GM21825 (cell line): ENCODE measurements around the gene BBS9.
A peak's percentile ranks its signal among the peaks of the same experiment; 100 is the strongest.
"Not testable (repeated sequence)": the region's sequence is repeated elsewhere in the genome, so short reads cannot be mapped to it uniquely, and the experiment has no call there.

Experiments used
- ATAC-seq: cut with Tn5 transposase; IDR thresholded peaks from one replicate; pipeline ENCODE4 v1.9.1; 2021; ENCODE audit warnings: mild to moderate bottlenecking, moderate library complexity; ENCODE audit not compliant: unreplicated experiment

Gene BBS9

GRCh38 chr7:33477719-33478480 is 348.5 kb downstream of the BBS9 start:
- ATAC-seq, result no peak

DNA sequence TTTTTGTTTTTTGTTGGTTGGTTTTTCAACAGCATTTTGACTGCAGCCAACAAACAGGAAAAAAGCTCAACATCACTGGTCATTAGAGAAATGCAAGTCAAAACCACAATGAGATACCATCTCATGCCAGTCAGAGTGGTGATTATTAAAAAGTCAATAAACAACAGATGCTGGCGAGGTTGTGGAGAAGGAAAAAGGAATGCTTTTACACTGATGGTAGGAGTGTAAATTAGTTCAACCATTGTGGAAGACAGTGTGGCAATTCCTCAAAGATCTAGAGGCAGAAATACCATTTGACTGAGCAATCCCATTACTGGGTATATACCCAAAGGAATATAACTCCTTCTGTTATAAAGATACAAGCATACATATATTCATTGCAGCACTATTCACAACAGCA is 355.1 kb downstream of the BBS9 start:
- not testable (repeated sequence) for ATAC-seq

DNA sequence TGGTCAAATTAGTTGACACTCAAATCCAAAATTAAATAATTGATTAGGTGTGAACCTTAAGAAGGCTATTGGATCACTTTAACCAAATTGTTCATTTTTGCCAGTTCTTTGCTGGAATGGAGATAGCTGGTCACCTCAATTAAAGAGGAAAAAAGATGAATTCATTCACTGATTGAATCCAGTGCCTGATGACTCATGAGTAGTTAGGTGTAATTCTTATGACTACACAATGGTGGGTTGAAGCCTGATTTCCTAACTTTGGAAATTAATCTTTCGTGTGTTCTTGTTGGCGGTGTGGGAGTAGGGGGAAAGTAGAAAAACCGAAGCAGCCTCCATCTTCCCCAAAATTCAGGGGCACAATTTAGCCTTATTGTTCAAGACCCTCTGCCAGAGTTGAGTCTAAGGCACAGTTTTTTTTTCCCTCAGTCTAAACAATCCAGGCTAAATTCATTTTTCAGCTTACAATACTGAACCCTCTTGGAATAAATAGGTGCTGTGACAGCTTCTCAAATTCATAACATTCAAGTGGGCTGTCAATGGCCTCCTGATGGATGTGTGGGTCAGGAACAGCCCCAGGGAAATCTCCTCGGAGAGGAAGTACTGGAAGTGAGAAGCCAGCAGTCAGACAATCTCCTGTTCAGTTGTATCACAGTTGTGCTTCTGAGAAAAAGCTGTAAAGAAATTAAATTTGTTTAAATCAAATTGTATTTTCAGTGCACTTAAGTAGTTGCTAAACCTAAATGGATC is 356.6 kb downstream of the BBS9 start:
- no peak for ATAC-seq

DNA sequence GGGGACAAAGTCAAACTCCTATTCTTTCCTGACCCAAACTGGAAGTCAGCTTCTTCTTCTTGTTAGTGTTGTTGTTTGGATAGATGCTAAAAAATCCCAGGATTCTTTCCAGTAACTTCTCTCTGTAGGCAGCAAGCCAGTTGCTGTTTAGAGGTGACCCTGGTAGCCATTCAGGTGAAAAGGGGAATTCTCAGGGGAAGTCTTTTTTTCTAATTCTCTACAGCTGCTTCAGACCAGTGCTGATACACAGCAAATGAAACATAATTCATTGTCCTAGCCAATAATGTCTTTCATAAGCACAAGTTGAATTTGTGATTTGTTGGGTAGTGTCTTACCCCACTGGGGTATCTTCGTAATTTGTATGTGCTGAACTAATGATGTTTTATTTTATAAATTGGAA is 357.3 kb downstream of the BBS9 start:
- ATAC-seq, result no peak

DNA sequence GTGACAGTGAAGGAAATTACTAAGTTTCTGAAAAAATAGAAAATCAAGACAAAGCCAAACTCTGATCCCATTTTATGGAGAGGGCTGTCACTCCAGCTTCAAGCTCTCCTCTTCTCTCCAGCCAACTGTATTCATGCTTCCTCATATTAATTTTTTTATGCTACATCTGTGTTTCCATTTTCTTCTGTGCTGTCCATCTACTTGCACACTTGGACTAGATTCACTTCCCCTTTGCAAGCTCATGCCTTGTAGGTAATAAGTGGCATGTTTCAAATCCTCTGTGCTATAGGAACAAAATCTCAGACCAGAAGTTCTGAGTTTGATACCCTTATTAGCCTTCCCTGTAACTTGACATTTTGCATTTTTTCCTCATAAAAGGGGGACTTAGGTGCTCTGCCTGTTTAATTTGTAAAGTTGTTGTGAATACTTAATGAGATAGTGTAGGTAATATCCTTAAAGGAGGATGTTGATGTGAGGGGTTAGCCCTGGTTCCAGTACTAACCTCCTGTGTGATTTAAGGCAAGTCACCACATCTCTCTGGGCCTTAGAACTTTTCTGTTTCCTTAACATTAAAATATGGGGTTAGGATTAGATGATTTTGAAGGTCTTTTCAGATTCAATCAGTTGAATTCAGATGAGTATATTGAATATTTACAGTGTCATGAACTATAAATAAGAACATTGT is 358.8 kb downstream of the BBS9 start:
- peak; percentile 78 for ATAC-seq

DNA sequence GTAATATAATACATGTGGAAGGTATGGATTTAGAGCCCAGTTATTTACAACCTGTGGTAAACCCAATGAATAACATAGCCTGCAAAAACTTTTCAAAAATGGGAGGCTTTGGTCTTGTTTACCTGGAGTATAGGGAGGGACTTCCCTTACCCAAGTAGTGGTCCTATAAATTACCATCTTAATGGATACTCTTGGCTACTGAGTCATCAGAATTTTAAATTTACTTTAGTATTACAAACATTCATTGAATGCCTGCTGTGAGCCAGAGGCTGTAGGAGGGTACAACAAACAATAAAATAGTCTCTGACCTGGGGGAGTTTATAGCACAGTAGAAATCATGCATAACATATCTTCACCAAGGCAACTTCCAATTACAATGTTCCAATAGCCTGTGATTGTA is 365.1 kb downstream of the BBS9 start:
- ATAC-seq, result no peak

- ATAC-seq, result no peak
These were observed 365.8 kb downstream of the BBS9 start for GRCh38 chr7:33495207-33495606.

DNA sequence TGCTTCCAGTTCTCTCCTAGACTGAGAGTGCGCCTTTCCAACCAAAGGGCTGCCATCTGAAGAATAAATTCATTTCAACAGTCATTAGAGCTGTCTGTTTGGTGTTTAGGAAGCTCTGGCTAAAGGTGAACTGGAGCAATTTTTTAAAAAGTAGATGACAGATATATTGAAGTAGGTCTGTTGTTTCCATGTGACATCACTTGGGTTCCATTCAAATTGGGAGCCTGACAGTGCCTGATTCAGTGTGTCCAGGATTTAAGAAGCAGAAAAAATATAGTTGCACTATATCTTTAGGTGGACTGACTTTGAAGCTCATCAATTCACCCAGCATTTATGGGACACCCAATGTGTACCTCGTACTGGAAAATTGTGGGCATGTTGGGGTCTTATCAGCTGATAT is 367.7 kb downstream of the BBS9 start:
- ATAC-seq, result no peak

DNA sequence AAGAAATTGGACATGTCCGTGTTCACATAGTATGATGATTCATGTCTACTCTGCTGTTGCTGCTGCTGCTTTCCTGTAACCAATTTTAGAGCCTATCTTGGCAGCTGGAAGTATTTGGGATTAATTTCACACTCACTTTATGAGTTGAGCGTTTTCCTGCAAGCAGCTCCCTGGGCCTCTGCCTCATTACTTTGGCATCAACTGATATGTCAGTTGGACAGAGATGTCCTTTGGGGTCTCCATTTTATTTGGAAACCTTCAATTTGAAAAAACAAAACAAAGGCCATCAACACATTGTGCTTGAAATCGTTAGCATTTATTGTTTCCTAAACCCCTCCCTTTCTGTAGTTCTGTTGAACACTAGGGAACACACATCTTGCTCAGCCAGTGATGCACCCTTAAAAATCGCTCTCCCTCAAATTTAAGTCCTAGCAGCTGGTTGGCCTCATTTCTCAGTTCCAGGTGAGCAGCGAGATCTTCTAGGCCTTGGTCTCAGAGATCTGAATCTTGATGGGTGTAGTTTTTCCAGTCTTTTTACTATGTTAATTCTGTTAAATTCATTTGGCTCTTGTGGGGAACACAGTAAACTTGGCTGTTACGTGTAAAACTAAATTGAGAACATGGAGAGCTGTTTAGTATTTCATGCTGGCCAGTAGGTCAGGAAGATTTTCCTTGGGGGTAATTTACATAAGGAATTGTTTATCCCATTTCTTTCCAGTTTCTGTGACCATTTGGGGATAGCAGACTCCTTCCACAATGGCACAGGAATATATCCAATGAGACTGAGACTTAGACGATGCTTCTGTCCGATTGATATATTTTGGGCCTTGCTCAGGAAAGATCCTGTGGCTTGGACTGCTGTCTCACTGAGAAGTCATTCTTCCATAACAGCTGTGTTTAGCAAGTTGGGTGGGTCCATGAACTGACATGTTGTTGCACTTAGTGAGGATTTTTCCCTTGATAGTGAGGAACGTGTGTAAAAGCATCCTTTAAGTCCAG is 371.6 kb downstream of the BBS9 start:
- no peak for ATAC-seq

DNA sequence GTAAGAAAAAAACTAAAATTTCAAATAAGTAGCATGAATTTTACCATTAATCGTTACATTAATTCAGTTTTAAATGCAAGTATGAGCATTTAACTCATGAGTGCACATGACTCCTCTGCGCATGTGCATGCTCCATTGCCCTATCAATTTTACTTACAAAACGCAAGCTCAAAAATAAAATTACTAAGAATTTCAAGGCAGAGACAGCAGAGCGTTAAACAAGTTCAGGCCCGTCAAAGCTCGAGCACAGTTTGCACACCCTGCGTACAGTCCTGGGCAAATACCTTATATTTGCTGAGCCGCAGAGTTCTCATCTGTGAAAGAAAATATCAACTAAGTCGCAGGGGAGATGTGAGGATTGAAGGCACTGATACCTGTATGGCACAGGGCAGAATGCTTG is 373.6 kb downstream of the BBS9 start:
- ATAC-seq, result no peak

DNA sequence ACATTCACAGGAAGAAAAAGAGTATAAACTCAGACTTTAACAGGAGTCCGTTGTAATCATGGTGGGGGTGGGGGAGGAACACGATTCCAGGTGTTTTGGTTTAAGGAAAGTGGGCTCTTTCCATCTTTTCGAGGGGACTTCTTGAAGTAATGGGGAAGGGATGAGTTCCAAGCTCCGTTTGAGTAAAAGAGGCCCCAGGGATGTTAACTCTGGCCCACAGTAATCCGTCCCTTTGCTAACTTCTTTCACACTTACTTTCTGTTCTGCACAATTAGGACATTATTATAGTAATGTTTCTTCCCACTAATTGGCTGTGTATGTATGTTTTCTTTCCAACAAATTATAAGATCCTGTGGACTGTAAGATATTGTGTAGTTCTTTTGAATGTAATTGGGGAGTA is 374.4 kb downstream of the BBS9 start:
- no peak for ATAC-seq

- no peak for ATAC-seq
These were observed 374.9 kb downstream of the BBS9 start for GRCh38 chr7:33504266-33504665.

DNA sequence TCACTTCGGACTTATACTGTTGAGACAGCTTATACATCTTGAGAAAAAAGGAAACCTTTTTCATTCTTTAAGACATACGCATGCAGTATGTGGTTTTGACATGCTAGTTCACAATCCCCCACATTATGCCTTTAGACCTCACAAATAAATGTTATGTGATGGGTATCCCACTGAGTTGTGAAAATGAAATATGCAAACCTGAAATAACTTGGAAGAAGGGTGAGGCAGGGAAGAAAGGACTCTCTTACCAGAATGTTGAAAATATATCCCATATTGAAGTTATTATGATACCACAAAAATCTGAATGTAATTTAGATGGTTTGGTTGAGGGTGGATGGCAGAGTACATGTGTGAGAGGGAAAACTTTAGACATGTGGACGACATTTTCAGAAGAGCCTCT is 379.8 kb downstream of the BBS9 start:
- ATAC-seq, result no peak

GRCh38 chr7:33511778-33512177 is 382.4 kb downstream of the BBS9 start:
- no peak for ATAC-seq

DNA sequence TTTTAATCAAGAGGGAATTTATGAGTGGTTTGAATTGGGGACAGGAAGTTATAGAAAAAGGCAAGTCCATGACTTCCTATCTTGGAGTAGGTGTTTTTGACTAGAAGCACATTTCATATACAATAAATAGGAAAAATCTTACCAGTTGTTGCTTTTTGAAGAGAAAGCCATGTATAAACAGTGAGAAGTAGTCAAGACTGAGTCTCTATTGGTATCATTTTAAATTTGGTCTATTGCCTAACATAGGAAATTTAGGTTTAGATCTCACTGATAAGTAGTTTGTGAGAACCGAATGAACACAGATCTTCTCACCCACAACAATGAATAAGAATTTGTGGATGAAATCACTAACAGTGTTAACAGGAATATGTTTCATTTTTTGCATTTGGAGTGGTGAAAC is 387.2 kb downstream of the BBS9 start:
- no peak for ATAC-seq

DNA sequence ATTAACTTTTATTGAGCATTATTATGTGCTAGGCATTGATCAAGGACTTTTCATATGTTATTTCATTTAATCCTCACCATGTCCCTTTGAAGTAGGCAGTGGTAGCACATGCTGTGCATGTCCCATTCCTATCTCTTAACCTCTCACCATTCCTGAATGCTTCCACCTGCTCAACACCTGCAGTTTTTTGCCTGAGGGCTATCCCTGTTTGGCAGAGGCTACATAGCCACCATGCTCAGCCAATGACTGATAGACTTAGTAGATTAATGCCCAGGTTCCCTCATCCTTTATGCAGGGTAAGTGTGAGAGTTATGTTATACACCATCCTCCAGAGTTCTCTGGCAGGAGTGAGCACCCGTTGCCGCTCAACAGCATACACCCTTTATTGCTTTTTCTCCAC is 387.8 kb downstream of the BBS9 start:
- ATAC-seq, result no peak

DNA sequence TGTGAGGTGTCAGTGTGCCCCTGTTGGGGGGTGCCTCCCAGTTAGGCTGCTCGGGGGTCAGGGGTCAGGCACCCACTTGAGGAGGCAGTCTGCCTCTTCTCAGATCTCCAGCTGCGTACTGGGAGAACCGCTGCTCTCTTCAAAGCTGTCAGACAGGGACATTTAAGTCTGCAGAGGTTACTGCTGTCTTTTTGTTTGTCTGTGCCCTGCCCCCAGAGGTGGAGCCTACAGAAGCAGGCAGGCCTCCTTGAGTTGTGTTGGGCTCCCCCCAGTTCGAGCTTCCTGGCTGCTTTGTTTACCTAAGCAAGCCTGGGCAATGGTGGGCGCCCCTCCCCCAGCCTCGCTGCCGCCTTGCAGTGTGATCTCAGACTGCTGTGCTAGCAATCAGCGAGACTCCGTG is 397.6 kb downstream of the BBS9 start:
- ATAC-seq, result not testable (repeated sequence)

- not testable (repeated sequence) for ATAC-seq
These were observed 398.2 kb downstream of the BBS9 start for GRCh38 chr7:33527613-33528012.

DNA sequence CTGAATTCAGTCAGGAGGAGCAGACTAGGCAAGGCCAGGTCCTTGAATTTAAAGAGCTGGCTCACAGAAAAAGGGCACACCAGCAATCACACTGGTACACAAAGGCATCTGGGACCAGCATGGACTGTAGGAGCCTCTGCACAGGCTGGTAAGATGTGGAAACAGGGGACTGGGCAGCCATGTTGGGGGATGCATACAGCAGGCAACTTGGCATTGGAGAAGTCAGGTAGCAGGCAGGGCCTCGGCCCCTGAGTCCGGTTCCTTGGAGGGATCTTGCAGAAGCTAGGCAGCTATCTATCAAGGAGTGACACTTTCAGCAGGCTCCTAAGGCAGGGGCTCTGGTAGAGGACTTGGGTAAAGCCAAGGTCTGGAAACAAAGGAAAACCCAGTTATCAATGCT is 399.7 kb downstream of the BBS9 start:
- no peak for ATAC-seq

DNA sequence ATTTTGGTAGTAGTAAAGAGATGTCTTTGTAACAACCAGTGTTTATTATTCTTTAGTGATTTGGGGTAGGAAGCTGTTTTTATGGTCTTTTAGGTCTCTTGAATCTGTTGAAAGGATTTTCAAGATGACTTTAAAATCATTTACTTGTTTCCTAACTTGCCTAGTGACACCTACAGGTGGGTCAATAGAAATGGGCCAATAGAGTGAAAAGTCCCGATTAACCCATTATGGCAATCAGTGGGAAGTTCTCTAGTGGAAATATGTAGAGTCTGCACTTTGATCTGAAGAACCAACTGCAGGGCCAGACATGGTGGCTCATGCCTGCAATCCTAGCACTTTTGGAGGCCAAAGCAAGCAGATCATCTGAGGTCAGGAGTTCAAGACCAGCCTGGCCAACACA is 401.3 kb downstream of the BBS9 start:
- no peak for ATAC-seq

DNA sequence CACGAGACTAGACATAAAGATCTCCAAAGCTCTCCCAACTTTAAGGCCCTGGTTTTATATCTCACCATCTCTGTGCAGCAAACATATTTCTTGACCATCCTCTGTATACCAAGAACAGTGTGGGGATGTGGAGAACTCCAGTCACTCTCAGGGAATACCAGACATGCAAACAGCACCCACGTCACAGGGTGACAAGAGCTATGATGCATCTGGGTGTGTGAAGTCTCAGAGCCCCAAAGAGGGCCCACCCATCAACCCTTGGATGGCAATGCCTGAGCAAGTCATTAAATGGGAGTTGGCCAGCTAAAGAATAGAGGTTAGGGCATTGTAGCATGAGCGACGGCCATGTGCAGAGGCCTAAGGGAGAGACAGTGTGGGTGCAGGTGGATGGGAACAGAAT is 402.5 kb downstream of the BBS9 start:
- ATAC-seq, result no peak
